K562 treated with DMSO at 1 percent for 4 hours (cell line): ENCODE results near the gene SENP5. TPM values are rescaled to one million over a fixed set of nuclear protein-coding genes. Genes with fewer than 3 reads are reported as not detected.

Experiments used
- total RNA-seq: library from RNA; unstranded; fragments of 300-600 nt; gene quantifications from 2 replicates; pipeline ENCODE4 v1.2.3, GENCODE V29; 2022; ENCODE audit not compliant: insufficient read depth

Gene SENP5, protein sequence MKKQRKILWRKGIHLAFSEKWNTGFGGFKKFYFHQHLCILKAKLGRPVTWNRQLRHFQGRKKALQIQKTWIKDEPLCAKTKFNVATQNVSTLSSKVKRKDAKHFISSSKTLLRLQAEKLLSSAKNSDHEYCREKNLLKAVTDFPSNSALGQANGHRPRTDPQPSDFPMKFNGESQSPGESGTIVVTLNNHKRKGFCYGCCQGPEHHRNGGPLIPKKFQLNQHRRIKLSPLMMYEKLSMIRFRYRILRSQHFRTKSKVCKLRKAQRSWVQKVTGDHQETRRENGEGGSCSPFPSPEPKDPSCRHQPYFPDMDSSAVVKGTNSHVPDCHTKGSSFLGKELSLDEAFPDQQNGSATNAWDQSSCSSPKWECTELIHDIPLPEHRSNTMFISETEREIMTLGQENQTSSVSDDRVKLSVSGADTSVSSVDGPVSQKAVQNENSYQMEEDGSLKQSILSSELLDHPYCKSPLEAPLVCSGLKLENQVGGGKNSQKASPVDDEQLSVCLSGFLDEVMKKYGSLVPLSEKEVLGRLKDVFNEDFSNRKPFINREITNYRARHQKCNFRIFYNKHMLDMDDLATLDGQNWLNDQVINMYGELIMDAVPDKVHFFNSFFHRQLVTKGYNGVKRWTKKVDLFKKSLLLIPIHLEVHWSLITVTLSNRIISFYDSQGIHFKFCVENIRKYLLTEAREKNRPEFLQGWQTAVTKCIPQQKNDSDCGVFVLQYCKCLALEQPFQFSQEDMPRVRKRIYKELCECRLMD
- total RNA-seq = 16.7 and 24.6 TPM in 2 replicates

DNA sequence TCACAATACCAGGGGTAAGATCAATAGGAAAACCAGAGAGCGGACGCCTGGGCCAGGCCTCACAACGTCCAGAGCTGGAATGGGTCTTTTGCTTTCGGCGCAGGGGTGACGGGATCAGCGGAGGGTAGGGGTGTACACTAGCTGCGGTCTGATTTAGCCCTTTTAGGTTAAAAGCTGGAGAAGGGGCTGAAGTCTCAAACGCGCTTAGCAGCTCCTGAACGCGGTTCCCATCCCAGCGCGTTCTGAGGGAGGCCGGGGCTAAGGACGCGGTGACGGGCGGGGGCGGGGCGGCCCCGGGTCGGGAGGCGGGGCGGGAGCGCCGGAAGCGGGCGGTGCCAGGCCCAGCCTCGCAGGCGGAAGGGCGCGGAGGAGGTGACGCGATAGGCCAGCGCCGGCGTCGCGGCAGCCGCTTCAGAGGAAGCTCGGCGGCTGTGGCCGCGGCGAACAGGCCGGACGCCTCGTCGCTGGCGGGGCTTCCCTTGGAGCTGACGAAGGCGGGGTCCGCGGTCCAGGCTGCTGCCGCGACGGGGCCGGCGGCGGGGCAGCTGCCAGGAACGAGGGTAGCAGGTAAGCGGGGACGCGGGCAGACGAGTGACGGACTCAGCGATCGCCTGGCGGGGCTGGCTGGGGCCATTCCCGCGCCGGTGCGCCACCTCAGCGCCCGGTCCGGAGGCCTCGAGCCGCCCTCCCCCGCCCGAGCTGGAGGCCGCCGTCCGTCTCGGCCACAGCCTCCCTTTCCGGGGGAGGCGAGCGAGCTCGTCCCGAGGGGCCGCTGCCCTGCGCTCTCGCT lies at the start of gene SENP5:
Gene SENP5, plus strand, starts transcription at position 414 of the 790 bp plus-strand sequence. CDS start 17,262 bp downstream, outside the sequence.

DNA sequence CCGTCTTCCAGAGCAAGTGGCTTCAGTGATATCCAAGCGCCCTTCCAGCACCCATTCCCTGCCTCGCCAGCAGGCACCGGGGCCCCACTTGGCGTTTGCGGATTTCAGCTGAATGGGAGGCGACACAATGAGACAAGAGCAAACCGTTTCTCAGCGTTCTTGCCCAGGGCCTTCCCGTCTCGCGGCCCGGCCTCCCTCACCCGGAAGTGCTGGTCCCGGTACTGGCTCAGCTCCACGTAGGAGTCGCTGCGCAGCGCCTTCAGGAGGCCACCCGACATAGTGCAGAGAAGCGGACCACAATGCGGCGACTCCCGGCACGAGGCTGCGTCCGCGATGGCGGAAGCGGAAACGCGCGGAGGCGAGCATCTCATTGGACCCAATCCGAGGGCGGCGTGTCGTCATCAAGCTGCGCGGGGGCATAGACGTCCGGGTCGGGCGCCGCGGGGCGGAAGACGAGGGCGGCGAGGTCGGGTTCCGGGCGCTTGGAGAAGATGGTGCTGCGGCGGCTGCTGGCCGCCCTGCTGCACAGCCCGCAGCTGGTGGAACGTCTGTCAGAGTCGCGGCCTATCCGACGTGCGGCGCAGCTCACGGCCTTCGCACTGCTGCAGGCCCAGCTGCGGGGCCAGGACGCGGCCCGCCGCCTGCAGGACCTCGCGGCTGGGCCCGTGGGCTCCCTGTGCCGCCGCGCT lies 74.7 kb downstream of the SENP5 start, which contains the start of gene NCBP2:
Gene NCBP2, minus strand, starts transcription at position 303 of the 689 bp plus-strand sequence. Its CDS starts 25 bp downstream, at position 278.

DNA sequence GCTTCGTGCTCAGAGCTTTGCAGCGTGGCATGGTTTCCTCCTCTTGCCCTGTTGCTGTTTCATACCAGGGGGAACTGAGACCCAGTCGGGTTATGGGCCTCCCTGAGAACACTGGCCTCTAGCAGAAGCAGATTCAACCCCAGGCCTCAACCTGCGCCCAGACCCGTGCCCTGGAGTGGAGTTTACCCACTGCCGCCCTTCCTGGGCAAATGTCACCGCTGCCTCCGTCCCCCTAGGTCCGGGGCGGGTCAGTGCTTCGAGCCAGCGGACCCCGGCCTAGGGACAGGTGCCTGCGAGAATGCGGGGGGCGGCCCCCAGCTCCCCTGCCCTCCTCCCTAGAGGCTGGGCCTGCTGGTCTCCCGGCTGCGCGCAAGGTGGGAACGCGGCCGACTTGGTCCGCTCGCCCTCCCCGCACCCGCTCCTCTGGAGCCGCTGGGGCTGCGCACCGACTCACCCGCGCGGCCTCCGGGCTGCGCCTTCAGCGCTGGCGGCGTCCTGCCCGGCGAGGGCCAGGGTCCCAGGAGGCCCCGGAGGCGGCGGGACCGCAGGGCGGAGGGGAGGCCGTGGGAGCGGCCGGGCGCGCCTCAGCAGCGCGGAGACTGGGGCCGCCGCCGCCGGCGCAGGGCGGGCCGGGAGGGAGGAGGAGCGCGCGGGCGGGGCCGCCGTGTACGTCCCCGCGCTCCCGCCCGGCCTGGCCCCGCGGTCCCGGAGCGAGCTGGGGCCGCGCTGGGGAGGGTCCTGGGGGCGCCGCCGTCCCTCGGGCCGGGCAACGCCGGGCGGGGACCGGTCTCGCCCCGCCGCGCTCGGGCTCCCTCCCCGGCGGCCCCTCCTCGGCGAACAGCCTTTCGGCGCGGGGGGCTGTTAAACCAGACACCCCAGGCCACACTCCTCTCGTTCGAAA lies 100.8 kb downstream of the SENP5 start, which contains the start of gene PIGZ:
Gene PIGZ, minus strand, starts transcription at position 601 of the 901 bp plus-strand sequence. CDS start 16,802 bp downstream, outside the sequence.

Other genes starting within 250 kb of the SENP5 start
- gene NRROS, start 228.2 kb upstream of the SENP5 start, total RNA-seq = 5.8 and 6.9 TPM in 2 replicates
- gene CEP19, start 155.7 kb upstream of the SENP5 start, total RNA-seq = 2.8 and 4.1 TPM in 2 replicates
- gene PIGX, start 155.5 kb upstream of the SENP5 start, total RNA-seq = 14.9 and 20.8 TPM in 2 replicates
- gene PAK2, start 128.1 kb upstream of the SENP5 start, total RNA-seq = 24.4 and 27.4 TPM in 2 replicates
- gene NCBP2, start 74.6 kb downstream of the SENP5 start, total RNA-seq = 41.5 and 51.1 TPM in 2 replicates
- gene PIGZ, start 100.9 kb downstream of the SENP5 start, total RNA-seq = 3.1 and 5.5 TPM in 2 replicates
- 7.9 and 11.5 TPM in 2 replicates for gene MELTF, start 161.9 kb downstream of the SENP5 start, total RNA-seq